HG03175 (cell line): ENCODE measurements around the gene CAMKMT.

Experiments used
- ATAC-seq: cut with Tn5 transposase; IDR thresholded peaks from one replicate; pipeline ENCODE4 v1.9.1; 2021; ENCODE audit warnings: mild to moderate bottlenecking, moderate library complexity; ENCODE audit not compliant: unreplicated experiment

The CAMKMT gene

DNA sequence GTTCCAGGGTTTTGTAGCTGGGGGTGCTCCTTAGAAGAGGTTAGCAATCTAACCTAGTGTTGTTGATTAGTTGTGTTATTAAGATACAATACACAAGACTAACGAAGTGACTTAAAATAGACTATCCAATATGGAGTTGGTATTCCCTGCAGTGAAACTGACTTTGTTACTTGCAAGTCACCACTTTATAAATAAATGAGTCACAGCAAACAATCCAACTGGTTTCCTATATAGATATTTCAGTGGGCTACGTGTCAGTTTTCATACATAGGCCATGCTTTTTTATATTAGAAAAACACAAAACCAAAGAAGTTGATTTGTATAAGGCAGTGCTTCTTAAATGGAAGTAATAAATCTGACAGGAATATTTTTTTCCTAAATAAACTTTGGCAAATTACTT, 274.0 kb downstream of the CAMKMT start:
- ATAC-seq = no peak

DNA sequence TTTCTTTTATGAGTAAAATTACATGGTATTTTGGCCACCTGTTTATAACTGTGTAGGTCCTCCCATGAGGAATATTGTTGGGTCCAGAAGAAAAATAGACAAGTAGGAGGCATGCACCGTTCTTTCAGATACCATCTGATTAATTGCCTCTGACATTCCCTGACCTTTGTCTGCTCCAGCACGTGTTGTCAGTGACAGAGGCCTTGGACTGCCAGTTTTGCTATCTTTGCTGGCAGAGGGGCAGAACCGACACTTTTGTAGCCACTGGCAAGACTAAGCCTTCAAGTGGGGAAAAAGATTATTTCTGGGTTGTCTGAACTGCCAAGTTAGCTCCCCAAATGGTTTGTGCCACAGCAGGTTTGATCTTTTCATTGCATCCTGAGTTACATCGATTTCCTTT, 276.9 kb downstream of the CAMKMT start:
- no peak for ATAC-seq

DNA sequence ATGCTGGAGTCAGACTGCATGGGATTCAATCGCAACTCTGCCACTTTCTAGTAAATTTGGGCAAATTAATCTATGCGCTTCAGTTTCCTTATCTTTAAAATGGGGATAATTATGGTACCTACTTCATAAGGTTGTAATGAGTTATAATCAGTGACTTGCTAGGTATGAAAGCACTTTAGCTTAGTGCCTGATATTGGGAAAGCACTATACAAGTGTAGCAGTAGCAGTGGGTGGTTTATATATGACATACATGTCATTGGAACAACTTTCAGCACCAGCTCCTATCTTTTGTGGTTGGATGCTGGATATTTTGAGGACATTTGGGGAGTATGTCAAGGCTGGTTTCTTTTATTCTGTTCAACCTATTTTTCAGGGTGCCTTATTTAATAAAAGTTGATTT, 277.7 kb downstream of the CAMKMT start:
- ATAC-seq = no peak

GRCh38 chr2:44642123-44642857, 280.5 kb downstream of the CAMKMT start:
- ATAC-seq = no peak

DNA sequence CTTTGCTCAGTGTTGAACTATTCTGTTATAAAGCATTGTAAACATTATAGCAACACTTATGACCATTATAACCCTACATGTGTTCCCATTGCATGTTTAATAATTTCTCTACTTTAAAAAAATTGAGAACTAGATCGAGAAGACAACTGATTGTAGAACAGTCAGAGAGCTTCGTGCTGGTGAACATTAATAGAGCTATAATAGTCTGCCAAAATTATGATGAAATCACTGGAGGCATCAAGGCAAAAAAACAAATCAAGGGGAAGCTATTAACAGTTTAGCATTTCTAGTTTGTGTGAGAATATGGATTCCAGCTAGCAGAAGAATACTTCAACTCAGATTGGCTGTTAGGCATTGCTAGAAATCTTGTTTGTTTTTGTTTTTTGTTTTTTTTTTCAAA, 284.2 kb downstream of the CAMKMT start:
- no peak for ATAC-seq

- no peak for ATAC-seq
These were observed 287.6 kb downstream of the CAMKMT start for GRCh38 chr2:44649381-44649780.

DNA sequence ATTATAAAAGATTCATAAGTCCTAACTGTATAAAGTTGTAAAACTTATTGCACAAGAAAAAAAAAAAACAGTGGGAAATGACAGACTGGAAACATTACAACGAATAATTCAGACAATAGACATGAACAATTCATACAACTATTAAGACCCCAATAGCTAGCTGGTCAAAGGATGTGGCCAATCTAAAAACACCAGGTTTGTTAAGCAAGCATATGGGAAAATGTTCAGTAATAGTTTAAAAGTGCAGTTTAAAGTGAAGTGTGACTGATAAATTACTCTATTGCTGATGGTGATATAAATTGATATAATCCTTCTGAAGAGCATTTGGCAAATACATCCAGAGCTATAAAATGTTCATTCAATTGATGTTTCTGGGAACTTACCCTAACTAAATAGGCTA, 289.0 kb downstream of the CAMKMT start:
- ATAC-seq = no peak

DNA sequence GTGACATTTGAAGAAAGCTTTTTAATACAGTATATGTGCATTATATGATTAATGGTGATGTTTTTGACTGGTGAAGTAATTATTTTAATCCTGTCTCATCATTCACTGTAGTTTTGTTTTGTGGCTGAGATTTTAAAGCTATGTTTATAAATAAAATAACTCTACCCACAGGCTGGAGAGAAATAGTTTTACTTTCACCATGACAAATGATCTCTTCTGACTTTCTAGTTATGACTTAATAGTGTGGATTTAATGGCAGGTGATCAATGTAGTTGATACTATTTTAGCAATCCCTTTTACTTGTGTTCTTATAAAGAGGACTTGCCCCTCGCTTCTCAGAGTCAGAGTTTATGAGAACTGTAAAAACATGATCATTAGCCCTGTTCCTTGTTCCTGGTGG, 290.2 kb downstream of the CAMKMT start:
- peak; percentile 70 for ATAC-seq

DNA sequence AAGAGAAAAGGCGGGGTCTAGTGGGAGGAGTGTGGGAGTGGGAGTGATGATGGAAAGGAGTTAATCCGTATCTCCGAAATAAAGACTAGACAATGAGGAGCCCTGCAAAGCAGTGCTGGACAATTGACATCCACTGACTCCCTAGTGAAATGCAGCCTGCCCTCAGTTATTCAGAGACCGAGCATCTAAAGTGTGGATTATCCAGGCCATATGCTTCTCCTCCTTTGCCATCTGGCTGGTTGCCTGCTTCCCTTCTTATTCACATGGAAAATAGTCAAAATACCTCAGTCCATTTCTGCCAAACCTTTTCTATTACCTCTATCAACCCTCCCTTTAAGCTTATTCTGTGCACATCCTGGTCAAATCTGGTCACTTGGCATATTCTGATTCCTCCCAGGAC, 291.0 kb downstream of the CAMKMT start:
- no peak for ATAC-seq

DNA sequence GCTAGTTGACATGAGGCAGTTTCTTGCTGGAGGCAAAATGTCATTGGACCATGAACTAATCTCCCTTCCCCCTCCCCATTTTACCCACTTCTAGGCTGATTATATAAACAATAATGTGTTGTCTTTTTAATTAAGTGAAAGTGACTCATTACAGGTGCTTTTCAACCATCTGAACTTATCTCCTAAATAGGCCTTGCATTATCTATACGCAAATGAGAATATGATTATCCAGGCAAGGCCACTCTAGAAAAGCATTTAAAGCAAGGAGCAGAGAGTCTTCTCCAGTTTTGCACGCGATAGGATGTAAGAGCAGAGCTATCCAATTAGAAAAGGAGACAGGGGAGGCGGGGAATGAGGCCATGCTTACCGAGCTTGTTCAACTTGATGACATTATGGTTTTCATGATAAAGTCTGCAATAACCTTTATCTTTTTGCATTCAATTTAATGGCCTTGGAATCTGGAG, 293.7 kb downstream of the CAMKMT start:
- ATAC-seq = no peak

DNA sequence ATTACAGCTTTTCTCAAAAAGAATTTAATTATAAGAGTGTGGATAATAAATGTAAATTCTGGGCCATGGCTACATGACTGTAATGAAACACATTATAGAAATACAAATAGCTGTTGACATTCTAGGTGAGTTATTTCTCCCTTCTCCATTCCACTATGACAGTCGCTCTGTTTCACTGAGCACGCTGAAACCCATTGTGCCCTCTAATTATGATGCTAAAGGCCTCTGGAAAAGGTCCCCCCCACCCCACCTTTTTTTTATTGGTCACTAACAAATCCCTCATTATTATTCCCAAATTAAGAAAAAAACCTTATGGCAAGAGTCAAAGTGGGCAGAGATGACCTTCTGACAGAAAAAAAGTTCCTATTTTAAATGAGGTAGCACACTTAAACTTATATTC, 294.7 kb downstream of the CAMKMT start:
- no peak for ATAC-seq

DNA sequence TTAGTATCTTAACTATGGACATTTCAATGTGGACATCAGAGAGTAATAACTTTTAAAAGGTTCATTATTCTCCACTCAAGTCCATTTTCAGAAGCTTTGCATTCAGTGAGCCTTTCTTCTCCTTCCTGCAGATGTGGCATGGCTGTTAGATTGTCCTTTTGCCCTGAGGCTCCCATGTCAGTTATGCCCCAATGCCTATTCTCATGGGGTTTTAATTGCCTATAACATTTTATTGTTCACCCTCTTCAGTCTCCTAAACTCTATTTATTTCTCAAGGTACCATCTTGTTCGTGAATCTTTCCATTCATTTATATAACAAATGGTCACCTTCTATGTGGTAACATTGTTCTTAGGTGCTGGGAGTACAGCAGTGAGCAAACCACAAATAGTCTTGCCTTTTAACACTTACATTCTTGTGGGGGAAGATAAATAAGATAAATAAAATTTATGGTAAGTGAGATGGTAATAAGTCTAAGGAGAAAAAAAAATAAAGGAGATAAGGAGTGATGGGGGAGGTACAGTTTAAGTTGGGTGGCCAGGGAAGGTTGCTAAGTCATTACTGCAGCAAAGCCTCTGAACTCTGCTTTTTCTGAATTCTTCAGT, 301.8 kb downstream of the CAMKMT start:
- no peak for ATAC-seq

- no peak for ATAC-seq
These were observed 306.6 kb downstream of the CAMKMT start for GRCh38 chr2:44668336-44668735.

GRCh38 chr2:44671276-44671675, 309.5 kb downstream of the CAMKMT start:
- ATAC-seq = no peak

DNA sequence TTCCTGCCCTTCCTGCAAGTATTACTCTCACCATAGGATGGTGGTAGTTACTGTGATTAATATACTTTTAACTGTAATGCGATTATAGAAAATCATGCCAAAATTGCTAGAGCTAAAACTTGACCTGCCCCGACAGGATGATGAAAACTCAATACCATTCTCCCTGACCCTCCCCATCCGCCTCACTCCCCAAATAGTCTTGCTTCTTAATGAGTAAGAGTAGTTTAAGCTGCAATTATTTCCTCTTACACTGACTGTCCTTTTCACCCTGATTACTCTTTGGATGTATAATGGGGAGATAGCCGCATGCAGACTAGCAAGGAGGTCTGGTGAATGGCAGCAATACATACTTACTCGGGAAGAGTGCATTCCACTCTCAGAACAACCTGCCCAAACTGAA, 310.2 kb downstream of the CAMKMT start:
- ATAC-seq = no peak

- ATAC-seq = no peak
These were observed 310.7 kb downstream of the CAMKMT start for GRCh38 chr2:44672431-44672830.

GRCh38 chr2:44674473-44675284, 312.9 kb downstream of the CAMKMT start:
- ATAC-seq = no peak

DNA sequence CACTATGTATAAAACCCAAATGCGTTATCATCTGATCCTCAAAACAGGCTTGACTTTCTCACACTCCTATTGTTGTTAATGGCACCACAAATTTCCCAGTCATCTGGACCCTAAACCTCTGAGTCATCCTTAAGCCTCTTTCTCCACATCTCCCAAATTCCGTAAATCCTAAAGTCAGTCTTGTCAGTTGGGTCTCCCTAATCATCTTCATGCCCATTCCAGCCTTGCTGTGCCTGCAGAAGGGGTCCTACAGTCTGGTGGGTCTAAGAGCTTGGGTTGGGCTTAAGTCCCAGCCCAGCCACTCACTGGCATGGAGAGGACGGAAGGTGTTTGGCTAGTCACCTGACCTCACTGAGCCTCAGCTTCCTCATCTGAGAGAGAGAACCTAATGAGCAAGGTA, 314.6 kb downstream of the CAMKMT start:
- no peak for ATAC-seq

- ATAC-seq = no peak
These were observed 317.8 kb downstream of the CAMKMT start for GRCh38 chr2:44679584-44679983.

DNA sequence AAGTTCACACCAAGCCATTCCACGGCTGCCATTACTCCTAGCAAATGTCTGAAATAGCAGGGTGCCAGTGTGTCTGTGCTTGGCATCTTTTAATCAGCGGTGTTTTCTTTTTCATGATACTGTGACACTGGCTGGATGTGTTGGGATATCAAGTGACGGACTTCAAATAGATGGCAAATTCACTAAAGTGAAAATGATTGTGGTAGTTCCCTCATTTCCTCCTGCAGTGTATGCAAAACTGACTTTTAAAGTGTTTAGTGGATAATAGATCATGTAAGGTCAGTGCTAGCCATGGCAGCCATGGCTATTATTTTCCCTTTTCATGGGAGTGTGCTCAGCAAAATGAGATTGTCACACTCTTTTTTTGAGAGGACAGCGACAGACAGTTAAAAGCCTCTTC, 318.2 kb downstream of the CAMKMT start:
- ATAC-seq = no peak

- no peak for ATAC-seq
These were observed 318.8 kb downstream of the CAMKMT start for GRCh38 chr2:44680424-44680971.
